ENCODE data around the gene PRR14.
"Not testable (repeated sequence)": the region's sequence is repeated elsewhere in the genome, so short reads cannot be mapped to it uniquely, and the experiment has no call there.

The PRR14 gene

DNA sequence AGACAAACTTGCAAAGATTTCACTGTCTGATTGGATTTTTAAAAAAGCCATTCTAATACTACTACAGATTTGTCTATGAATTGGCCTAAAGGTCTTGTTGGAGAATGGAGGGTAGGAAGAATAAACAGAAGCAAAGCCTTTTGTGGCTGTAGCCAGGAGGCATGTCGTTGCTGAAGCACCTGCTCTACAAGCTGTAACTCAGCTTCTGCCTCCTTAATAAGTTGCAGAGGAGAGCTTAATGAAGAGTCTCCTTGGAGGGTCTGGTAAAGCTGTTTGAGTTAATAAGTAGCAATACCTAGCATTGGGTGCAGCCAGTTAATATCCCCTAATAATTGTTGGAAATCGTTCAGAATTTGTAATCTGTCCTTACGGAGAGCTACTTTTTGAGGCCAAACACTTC is 30.6 kb upstream of the PRR14 start:
- no peak for DNase-seq
- TF ChIP-seq POLR2A (IDR thresholded peaks at IDR 0.05; ENCODE audit: low read length), result no peak
- TF ChIP-seq GATA1 (IDR thresholded peaks at IDR 0.05; ENCODE audit: low read depth, low read length), result no peak

DNA sequence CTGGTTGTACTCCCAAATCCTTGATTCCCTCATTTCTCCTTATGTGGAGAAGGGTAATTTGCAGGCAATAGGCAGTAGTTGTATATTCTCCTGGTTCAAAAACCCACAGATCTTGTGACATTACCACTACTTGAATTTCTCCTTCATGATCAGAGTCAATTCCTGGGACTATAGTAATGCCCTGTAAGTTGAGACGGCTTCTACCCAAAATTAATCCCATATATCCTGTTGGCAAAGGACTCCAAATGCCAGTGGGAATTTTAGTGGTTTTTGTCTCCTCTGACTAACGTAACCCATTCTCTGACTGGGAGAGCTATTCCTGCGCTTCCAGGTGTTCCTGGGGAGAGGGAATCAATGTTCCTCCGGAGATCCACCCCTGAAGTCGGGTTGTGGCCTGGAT is 29.0 kb upstream of the PRR14 start:
- DNase-seq, result no peak
- TF ChIP-seq POLR2A (IDR thresholded peaks at IDR 0.05; ENCODE audit: low read length) (no peak), GATA1 (IDR thresholded peaks at IDR 0.05; ENCODE audit: low read depth, low read length) (no peak)

DNA sequence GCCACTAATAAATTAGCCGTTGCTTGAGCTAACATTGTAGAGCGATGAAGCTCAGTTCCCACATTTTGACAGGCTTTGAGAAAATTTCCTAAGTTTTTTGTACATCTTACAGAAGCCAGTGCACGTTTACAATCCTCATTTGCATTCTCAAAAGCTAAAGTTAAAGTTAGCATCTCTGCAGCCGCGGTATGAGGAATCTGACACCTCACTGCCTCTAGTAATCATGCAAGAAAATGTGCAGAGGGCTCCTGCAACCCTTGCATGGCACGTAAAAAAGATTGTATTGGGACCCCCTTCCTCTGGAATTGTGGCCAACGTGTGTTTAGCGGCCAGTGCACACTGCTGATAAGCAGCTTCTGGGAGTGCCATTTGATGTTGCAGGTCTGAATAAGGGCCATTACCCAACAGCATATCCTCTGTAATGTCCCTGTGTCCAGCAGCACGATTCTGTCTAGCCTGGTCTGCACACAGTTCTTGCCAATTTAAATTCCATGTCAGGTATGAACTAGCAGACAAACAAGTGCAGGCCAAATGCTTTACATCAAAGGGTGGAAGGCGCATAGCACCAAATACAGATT is 28.2 kb upstream of the PRR14 start:
- no peak for DNase-seq
- no peak for TF ChIP-seq GATA1 (IDR thresholded peaks at IDR 0.05; ENCODE audit: low read depth, low read length)
- TF ChIP-seq POLR2A (IDR thresholded peaks at IDR 0.05; ENCODE audit: low read length), result no peak

DNA sequence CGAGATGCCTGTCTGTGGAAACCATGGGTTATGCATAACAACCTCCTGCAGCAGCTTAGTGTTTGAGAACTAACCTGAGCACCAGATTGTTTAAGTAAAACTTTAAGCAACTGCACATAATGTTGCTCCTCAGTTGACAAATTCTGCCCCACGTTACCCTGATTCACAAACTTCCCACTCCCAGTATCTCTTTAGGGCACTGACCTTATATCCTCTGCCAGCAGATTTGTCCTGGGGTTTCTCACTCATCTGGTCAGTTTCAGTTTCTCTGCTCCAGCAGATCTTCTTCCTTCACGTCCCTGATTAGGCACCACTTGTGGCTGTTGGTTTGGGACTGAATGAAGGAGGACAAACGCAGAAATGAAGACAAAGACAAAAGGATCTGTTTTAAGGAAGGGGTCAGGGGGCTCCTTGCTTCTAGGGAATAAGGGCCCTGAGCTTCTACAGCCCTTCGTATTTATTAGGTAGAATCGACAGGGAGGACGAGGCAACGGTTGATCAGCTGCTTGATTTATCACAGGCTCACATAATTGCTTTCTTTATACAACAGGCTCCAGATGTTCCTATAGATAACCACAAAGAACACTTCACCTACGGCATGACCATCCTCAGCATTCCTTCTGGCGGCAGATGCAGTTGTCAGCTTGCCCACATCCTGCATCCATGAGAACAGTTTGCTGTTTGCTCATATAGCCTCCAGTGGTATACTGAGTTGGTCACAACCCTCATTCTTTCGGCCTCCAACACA is 27.1 kb upstream of the PRR14 start:
- no peak for DNase-seq
- TF ChIP-seq GATA1 (IDR thresholded peaks at IDR 0.05; ENCODE audit: low read depth, low read length), result no peak
- TF ChIP-seq POLR2A (IDR thresholded peaks at IDR 0.05; ENCODE audit: low read length), result no peak

DNA sequence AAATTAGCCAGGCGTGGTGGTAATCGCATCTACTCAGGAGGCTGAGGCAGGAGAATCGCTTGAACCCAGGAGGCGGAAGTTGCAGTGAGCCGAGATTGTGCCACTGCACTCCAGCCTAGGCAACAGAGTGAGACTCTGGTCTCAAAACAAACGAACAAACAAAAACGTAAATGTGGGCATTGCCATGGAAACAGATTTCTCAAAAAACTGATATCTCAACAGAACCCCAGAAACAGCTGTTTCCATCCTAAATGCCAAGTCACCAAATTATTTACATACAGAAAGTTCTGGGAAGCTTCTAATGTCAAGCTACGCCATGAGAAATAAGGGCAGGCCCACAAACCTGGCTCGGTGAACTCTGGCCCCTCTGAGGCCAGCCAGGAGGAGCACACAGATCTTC is 24.5 kb upstream of the PRR14 start:
- TF ChIP-seq GATA1 (IDR thresholded peaks at IDR 0.05; ENCODE audit: low read depth, low read length) (no peak), POLR2A (IDR thresholded peaks at IDR 0.05; ENCODE audit: low read length) (no peak)
- DNase-seq, result no peak

DNA sequence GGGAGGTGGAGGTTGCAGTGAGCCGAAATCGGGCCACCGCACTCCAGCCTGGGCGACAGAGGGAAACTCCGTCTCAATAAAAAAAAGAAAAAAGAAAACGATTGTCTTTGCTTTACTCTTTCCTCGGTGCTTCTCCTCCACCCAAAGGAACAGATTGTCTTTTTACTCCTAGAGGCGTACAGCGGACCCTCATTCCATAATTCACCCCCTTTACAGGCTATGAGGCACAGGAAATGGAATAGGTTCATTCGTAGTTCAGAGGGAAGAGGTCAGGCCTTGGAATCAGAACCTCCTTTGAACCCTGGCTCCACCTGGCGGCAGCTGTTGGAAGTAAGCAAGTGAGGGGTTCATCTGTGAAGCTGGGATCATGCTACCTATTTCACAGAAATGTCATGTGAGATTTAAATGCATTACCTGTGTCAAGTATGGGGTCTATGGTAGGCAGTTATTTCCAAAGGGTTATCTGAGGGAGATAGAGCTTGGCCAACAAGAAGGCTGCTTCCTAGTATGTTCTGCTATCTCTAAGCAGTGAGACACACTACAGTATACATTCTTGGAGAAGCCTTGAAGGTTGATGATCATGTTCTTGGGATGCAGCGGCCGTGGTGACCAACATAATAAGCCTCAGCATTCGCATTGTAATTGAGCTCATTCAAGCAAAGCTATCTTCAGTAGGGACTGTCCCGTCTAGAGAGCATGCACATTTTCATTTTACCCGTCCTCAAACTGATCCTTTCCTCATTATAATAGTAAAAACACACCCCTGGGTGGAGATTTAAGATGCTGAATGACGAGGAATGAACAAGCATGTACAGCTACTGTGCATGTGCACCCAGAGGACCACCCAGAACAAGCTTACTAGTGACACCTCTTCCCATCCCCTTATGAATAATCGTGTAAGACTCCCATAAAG is 21.9 kb upstream of the PRR14 start:
- DNase-seq, result peak; percentile 80 to 89
- TF ChIP-seq GATA1 (IDR thresholded peaks at IDR 0.05; ENCODE audit: low read depth, low read length), result no peak
- no peak for TF ChIP-seq POLR2A (IDR thresholded peaks at IDR 0.05; ENCODE audit: low read length)

DNA sequence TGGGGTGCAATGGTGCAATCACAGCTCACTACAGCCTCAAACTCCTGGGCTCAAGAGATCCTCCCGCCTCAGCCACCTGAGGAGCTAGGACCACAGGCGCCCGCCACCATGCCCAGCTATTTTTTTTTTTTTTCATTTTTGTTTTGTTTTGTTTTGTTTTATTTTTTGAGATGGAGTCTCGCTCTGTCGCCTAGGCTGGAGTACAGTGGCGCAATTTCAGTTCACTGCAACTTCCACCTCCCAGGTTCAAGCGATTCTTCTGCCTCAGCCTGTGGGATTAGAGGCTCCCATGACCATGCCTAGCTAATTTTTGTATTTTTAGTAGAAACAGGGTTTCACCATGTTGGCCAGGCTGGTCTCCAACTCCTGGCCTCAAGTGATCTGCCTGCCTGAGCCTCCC is 18.3 kb upstream of the PRR14 start:
- DNase-seq, result not testable (repeated sequence)

DNA sequence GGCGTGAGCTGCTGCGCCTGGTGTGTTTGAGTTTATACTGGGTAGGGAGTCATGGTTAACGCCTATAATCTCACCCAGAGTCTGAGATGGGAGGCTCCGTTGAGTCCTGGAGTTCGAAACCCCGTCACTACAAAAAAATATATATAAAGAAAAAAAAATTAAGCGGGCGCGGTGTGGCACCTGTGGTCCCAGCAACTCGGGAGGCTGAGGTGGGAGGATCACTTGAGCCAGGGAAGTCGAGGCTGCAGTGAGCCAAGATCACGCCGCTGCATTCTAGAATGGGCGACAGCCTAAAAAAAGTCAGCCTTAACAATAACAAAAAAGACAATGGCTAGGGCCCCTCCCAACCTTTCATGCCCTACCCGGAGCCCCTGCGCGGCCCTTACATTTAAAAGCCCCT is 17.2 kb upstream of the PRR14 start:
- DNase-seq, result no peak
- no peak for TF ChIP-seq POLR2A (IDR thresholded peaks at IDR 0.05; ENCODE audit: low read length)
- TF ChIP-seq GATA1 (IDR thresholded peaks at IDR 0.05; ENCODE audit: low read depth, low read length), result no peak

DNA sequence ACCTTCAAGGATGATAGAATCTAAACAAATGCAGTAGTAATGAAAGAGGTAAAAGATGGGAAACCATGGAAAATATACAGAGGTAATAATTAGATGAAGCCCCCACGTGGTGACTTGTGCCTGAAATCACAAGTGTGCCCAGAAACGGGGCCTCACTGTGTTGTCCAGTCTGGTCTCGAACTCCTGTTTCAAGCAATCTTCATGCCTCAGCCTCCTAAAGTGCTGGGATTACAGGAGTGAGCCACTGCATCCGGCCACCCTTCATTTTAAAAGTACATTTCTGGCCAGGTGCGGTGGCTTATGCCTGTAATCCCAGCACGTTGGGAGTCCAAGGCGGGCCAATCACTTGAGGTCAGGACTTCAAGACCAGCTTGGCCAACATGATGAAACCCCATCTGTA is 14.2 kb upstream of the PRR14 start:
- TF ChIP-seq GATA1 (IDR thresholded peaks at IDR 0.05; ENCODE audit: low read depth, low read length) (no peak), POLR2A (IDR thresholded peaks at IDR 0.05; ENCODE audit: low read length) (no peak)

DNA sequence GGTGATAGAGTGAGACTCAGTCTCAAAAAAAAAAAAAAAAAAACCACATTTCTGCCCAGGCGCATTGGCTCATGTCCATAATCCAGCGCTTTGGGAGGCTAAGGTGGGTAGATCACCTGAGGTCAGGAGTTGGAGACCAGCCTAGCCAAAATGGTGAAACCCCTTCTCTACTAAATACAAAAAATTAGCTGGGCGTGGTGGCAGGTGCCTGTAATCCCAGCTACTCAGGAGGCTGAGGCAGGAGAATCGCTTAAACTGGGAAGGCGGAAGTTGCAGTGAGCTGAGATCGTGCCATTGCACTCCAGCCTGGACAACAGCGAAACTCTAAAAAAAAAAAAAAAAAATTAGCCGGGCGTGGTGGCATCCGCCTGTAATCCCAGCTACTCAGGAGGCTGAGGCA is 13.6 kb upstream of the PRR14 start:
- DNase-seq, result not testable (repeated sequence)

More for the DNA sequence above, 14.2 kb upstream of the PRR14 start:
- DNase-seq, result no peak

DNA sequence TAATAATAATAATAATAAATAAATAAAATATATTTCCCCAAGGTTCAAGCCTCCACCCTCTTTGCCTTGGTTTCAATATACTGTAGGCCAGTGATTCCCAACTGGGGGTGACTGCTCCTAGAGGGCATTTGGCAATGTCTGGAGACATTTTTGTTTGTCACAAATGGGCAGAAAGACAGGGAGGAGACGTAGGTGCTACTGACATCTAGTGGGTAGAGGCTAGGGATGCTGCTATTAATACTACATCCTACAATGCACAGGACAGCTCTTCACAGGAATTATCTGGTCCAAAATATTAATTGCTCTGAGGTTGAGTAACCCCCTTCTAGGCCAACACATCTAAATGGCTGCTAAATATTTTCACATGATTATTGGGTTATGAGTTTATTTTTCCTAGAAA is 12.8 kb upstream of the PRR14 start:
- DNase-seq, result peak; percentile 73 to 76
- no peak for TF ChIP-seq POLR2A (IDR thresholded peaks at IDR 0.05; ENCODE audit: low read length)
- no peak for TF ChIP-seq GATA1 (IDR thresholded peaks at IDR 0.05; ENCODE audit: low read depth, low read length)

DNA sequence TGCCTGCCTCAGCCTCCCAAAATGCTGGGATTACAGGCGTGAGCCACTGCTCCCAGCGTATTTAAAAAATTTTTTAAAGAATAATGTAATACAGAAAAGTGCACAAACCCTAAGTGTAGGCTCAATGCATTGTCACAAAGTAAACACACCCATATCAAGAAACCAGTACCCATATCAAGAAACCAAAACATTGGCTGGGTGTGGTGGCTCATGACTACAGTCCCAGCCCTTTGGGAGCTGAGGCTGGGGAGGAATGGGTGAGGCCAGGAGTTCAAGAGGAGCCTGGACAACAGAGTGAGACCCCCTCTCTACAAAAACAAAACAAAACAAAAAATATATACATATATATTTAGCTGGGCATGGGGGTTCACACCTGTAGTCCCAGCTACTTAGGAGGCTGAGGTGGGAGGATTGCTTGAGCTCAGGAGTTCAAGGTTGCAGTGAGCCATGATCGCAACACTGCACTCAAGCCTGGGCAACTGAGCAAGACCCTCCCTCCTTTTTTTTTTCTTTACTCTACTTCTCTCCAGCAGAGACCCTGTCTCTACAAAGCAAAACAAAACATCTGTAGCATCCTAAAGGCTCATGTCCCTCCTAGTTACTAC is 9.3 kb upstream of the PRR14 start:
- DNase-seq, result no peak
- TF ChIP-seq GATA1 (IDR thresholded peaks at IDR 0.05; ENCODE audit: low read depth, low read length) (no peak), POLR2A (IDR thresholded peaks at IDR 0.05; ENCODE audit: low read length) (no peak)

DNA sequence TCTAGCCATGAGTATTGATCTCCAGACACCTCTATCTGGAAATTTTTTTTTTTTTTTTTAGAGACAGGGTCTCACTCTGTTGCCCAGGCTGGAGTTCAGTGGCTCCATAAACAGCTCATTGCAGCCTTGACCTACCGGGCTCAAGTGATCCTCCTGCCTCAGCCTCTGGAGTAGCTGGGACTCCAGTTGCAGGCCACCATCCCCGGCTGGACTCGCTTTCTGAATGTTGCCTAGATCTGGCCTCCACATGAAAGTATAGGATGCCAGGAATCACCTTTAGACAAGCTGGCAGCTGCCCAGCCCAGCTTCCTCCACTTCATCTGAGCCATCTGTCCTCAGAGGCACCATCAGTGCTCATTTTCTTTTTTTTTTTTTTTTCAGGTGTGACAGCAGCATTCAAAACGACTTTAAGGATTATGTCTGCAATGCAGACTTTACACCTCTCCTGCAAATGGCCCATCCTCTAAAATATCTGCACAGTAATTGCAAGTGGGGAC is 6.4 kb upstream of the PRR14 start:
- no peak for DNase-seq

DNA sequence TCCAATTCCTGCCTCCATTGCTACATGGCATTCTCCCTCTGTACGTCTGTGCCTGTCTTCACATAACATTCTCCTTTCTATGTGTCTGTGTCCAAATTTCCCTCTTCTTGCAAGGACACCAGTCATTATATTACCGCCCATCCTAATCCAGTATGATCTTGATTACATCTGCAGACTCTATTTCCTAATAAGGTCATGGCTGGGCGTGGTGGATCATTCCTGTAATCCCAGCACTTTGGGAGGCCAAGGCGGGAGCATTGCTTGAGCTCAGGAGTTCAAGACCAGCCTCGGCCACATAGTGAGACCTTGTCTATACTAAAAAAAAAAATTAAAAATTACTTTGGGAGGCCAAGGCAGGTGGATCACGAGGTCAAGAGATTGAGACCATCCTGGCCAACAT is 5.0 kb upstream of the PRR14 start:
- TF ChIP-seq GATA1 (IDR thresholded peaks at IDR 0.05; ENCODE audit: low read depth, low read length) (no peak), POLR2A (IDR thresholded peaks at IDR 0.05; ENCODE audit: low read length) (no peak)
- no peak for DNase-seq

More for the DNA sequence above, 6.4 kb upstream of the PRR14 start:
- TF ChIP-seq GATA1 (IDR thresholded peaks at IDR 0.05; ENCODE audit: low read depth, low read length), result no peak
